Measurements from ENCODE around the gene SMIM38. TPM values are rescaled to one million over a fixed set of nuclear protein-coding genes. Genes with fewer than 3 reads are reported as not detected.

The SMIM38 gene
- total and polyA plus RNA-seq, 9 of the 15 experiments (the other 6 are each of a cell fraction or from before 2014, with no cell fraction given): 0.07 to 1.2 (median 0.21) TPM; not detected in 2

GRCh38 chr11:69113226-69113625 is 42.5 kb upstream of the SMIM38 start (continued):
- TF ChIP-seq HMGXB4 (CRISPR knock-in tag; IDR thresholded peaks at IDR 0.05): no peak
- TF ChIP-seq MTA1 (IDR thresholded peaks at IDR 0.05; ENCODE audit: borderline replicate concordance): no peak
- TF ChIP-seq PCBP2 (IDR thresholded peaks at IDR 0.05; ENCODE audit: low read depth, low read length, poor library complexity, severe bottlenecking): no peak
- TF ChIP-seq MYC (IDR thresholded peaks at IDR 0.05; ENCODE audit: low read depth, low read length): no peak
- TF ChIP-seq MYC (CRISPR knock-in tag; IDR thresholded peaks at IDR 0.05; ENCODE audit: borderline replicate concordance, low read depth): no peak

GRCh38 chr11:69113646-69114340 is 41.9 kb upstream of the SMIM38 start:
- ATAC-seq: no peak
- no peak for DNase-seq (ENCODE audit: extremely low read depth in 1 of 4, low spot score in 3 of 4)
- Histone ChIP-seq H3K9ac (ENCODE audit: insufficient read depth in 1 of 2, low read depth in 2 of 2, low read length in 2 of 2) (no peak overlapping the region), H2AFZ (ENCODE audit: low read depth, low read length) (no peak overlapping the region), H3K4me2 (ENCODE audit: insufficient read depth, low read length) (no peak overlapping the region), H3K27ac (ENCODE audit: extremely low read depth, low read depth, low read length) (no peak overlapping the region), H3K9me3 (replicated peaks; ENCODE audit: control insufficient read depth, insufficient read depth, low read depth, low read length) (no peaks in the 10 kb centered on the region), H4K20me1 (replicated peaks; ENCODE audit: control insufficient read depth, insufficient read depth, low read length) (peaks cover 13% of the 10 kb centered on the region; the same call in 1 of the 2 replicates), H3K9me1 (ENCODE audit: control insufficient read depth, insufficient read depth, low read length) (no peaks in the 10 kb centered on the region), H3K4me3 (no peak overlapping the region), H3K4me1 (replicated peaks in 1 of 2; ENCODE audit: control insufficient read depth in 2 of 2, insufficient read depth in 2 of 2, low read length in 2 of 2) (peaks cover 0 to 13% of the 10 kb centered on the region in 2 experiments; a peak in 2 of 5 replicates), H3K36me3 (ENCODE audit: control insufficient read depth, insufficient read depth, low read length) (no peaks in the 10 kb centered on the region), H3K27me3 (ENCODE audit: control insufficient read depth in 2 of 2, insufficient read depth in 2 of 2, low read length in 2 of 2) (peaks cover 34 to 70% of the 10 kb centered on the region in 2 experiments), H3K79me2 (ENCODE audit: control insufficient read depth, insufficient read depth, low read length) (no peaks in the 10 kb centered on the region)
- intact Hi-C loops (cut with micrococcal nuclease): no loop called here
- BruUV-seq (replicated peaks): no TSS peak
- POLR2A ChIA-PET: interaction anchor here (0.7 to 1.0 kb wide), 3 partner anchors 8 to 444 kb away, joined by 3 to 5 read pairs (median 3); no protein-coding TSS in a partner anchor
- CTCF ChIA-PET (ENCODE audit: low intra/inter-chr PET ratio): no interaction called here
- no peak for FAIRE-seq
- in situ Hi-C loops (cut with MboI): no loop called here
- 9% methylated on average over 17 of the region's 22 CpGs for WGBS (ENCODE audit: insufficient coverage, low coverage, missing lambda C conversion rate)
- TF ChIP-seq CC2D1A (IDR thresholded peaks at IDR 0.05): no peak
- TF ChIP-seq RHOXF2B (CRISPR knock-in tag; conservative IDR thresholded peaks at IDR 0.05): no peak
- no peak for TF ChIP-seq ZNF277 (CRISPR knock-in tag; IDR thresholded peaks at IDR 0.05; ENCODE audit: borderline replicate concordance)
- TF ChIP-seq IRF1 (CRISPR knock-in tag; IDR thresholded peaks at IDR 0.05; ENCODE audit: borderline replicate concordance): no peak
- no peak for TF ChIP-seq MBD2 (IDR thresholded peaks at IDR 0.05; ENCODE audit: borderline replicate concordance, low read depth)
- TF ChIP-seq TFAP4 (CRISPR knock-in tag; IDR thresholded peaks at IDR 0.05; ENCODE audit: borderline replicate concordance): no peak
- TF ChIP-seq CAMTA2 (CRISPR knock-in tag; conservative IDR thresholded peaks at IDR 0.05): no peak
- no peak for TF ChIP-seq MEF2D (tag; conservative IDR thresholded peaks at IDR 0.05; ENCODE audit: low read depth)
